A549 (cell line): ENCODE measurements around the gene TIMM44.

Experiments used
- CEBPB ChIP-seq, 2 experiments: fragments of >200 bp in 1 of 2; sonication (Bioruptor Twin) in 1 of 2; formaldehyde crosslinking in 1 of 2; IDR thresholded peaks; 2 replicates each; pipeline ENCODE4 v1.6.1; 2012 to 2016
- CTCF ChIP-seq: fragments of >200 bp; sonication (Bioruptor Twin); formaldehyde crosslinking; IDR thresholded peaks from 3 replicates; pipeline ENCODE4 v1.5.1; 2016
- EP300 ChIP-seq, 2 experiments: fragments of >200 bp; sonication (Bioruptor Twin); formaldehyde crosslinking; IDR thresholded peaks; 2 replicates in 1 of 2; 3 replicates in 1 of 2; pipeline ENCODE4 v1.6.1; 2016 to 2017
- JUN ChIP-seq, 2 experiments: fragments of >200 bp; sonication (Bioruptor Twin); formaldehyde crosslinking; IDR thresholded peaks; 2 replicates in 1 of 2; 3 replicates in 1 of 2; pipeline ENCODE4 v1.6.1; 2016 to 2017
- KDM1A ChIP-seq: fragments of 200-600 bp; sonication (generic); IDR thresholded peaks from 2 replicates; pipeline ENCODE4 v1.6.1; 2016; ENCODE audit warnings: low read depth, mild to moderate bottlenecking
- MYC ChIP-seq: IDR thresholded peaks from 2 replicates; pipeline ENCODE4 v1.6.1; 2012; ENCODE audit warnings: mild to moderate bottlenecking, inconsistent platforms, low read length, improper control_type of control experiment, borderline replicate concordance
- POLR2A ChIP-seq: IDR thresholded peaks from 2 replicates; pipeline ENCODE4 v1.6.1; 2012; ENCODE audit warnings: mild to moderate bottlenecking, low read length

- TF ChIP-seq EP300 (IDR thresholded peaks at IDR 0.05) (no peak), JUN (IDR thresholded peaks at IDR 0.05) (no peak; a peak in 1 of 5 replicates), CTCF (no peak), KDM1A (no peak), CEBPB (IDR thresholded peaks at IDR 0.05) (no peak), POLR2A (no peak), MYC (no peak)
Measured at GRCh38 chr19:7888826-7889217, 54.6 kb downstream of the TIMM44 start.
